RWPE1 (cell line): ENCODE results near the gene AKR1C1.
"Not testable (repeated sequence)": the region's sequence is repeated elsewhere in the genome, so short reads cannot be mapped to it uniquely, and the experiment has no call there.

ENCODE experiments used
- CTCF ChIA-PET: fragments of 350-600 bp; sonication (Branson Sonifier 250); formaldehyde crosslinking; extraction: SDS; loops from one replicate; lab custom pipeline; 2021; lab: Yijun Ruan, JAX
- POLR2A ChIA-PET: fragments of 400-600 bp; formaldehyde crosslinking; extraction: SDS; loops from one replicate; lab custom pipeline; 2020; ENCODE audit warnings: antibody characterized with exemption; ENCODE audit not compliant: low non-redundant PET; lab: Yijun Ruan, JAX
- DNase-seq: peaks from one replicate; pipeline ENCODE4 v3.0.0; 2012; ENCODE audit warnings: low spot score
- H3K27ac ChIP-seq: fragments of 450-650 bp; 2 replicates; pipeline ENCODE4 v1.5.1; 2017
- CTCF ChIP-seq: fragments of 450-650 bp; conservative IDR thresholded peaks from 2 replicates; pipeline ENCODE4 v1.5.1; 2017; ENCODE audit warnings: low read depth, mild to moderate bottlenecking

Gene AKR1C1

GRCh38 chr10:4984223-4984622 lies 21.0 kb downstream of the AKR1C1 start:
- CTCF ChIA-PET = interaction anchor here (0.6 to 4.0 kb wide), 2 partner anchors 134 to 235 kb away, joined by 5 to 15 read pairs; no protein-coding TSS in a partner anchor
- DNase-seq = no peak
- no peak overlapping the region for H3K27ac ChIP-seq
- POLR2A ChIA-PET = no interaction called here
- no peak for TF ChIP-seq CTCF

DNA sequence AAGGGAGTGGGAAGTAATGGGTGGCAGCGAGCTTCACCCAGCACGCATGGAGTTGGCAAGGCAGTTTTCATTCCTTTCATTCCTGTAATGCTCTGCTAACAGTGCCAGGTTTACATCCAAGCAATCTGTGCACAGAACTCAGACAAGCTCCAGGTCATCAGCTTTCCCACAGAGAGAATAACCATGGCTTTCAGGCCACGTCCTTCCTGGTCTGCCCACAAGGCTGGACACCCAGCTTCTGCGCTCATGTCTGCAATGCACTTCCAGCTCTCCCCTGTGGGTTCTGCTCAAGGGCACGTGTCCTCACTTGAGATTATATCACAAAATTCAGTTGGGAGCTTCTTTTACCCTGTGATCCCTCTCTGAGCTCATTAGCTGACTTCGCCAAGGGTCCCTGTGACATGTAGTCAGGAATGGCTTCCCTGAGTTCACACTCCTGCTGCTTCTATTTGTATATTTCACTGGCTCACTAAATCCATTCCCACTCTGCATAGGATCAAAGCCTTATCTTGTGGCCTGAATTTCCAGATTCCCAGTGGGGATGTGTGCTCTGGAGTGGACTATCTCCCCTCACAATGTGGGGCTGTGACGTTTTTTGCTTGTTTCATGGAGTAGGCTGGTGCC lies 21.9 kb downstream of the AKR1C1 start:
- ChIA-PET CTCF (interaction anchor here (4.0 kb wide), 1 partner anchor 135 kb away, joined by 15 read pairs; no protein-coding TSS in a partner anchor), POLR2A (no interaction called here)
- TF ChIP-seq CTCF = no peak
- no peak overlapping the region for H3K27ac ChIP-seq
- DNase-seq = no peak

GRCh38 chr10:4988000-4988641 lies 24.9 kb downstream of the AKR1C1 start:
- CTCF ChIA-PET, POLR2A ChIA-PET, H3K27ac ChIP-seq, DNase-seq: not testable (repeated sequence)

GRCh38 chr10:4990217-4990616 lies 27.0 kb downstream of the AKR1C1 start:
- CTCF ChIA-PET = no interaction called here
- DNase-seq = no peak
- H3K27ac ChIP-seq = no peak overlapping the region
- POLR2A ChIA-PET = no interaction called here
- no peak for TF ChIP-seq CTCF

DNA sequence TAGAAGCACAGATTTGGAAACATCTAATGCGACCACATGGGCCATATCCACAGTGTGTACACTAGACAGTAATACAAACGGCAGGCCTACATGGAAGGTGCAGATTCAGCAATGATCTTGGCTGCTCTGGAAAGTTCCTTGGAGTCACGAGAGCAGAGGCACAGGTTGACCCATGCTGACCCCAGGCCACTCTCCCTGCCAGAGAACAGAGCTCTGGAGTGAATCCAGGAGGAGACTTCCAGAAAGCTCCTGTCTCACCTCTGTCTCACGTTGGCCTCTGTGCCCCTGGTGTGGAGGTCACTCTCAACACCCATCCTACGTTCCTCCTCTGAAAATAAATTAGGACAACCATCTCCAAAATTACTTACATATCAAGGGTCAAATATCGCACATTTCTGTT lies 28.2 kb downstream of the AKR1C1 start:
- POLR2A ChIA-PET, CTCF ChIA-PET, DNase-seq: not testable (repeated sequence)

DNA sequence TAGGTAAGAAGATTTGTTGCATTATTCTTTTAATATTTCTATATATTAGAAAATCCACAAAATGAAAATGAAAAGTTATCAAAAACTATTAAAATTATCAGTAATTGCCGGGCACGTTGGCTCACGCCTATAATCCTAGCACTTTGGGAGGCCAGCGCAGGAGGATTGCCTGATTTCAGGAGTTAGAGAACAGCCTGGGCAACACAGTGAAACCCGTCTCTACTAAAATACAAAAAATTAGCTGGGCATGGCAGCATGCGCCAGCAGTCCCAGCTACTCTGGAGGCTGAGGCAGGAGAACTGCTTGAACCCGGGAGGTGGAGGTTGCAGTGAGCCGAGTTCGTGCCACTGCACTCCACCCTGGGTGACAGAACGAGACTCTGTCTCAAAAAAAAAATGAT lies 29.3 kb downstream of the AKR1C1 start:
- DNase-seq, CTCF ChIA-PET: not testable (repeated sequence)

More for the DNA sequence above, 28.2 kb downstream of the AKR1C1 start:
- H3K27ac ChIP-seq = not testable (repeated sequence)

DNA sequence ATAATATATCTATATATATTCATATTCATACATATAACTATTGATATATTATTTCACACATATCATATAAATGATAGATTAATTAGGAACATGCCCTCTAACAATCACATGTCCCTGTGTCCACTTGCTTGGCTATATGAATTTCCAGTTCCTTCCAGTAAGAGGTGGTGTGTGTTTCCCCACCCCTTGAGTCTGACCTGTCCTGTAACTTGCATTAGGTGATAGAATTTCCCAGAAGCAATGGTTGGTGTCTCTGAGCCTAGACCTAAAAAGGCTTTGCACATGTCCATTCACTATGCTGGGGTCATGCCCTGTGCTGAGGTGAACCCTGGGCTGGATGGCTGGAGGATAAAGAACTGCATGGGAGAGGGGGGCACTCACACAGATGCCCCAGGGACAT lies 31.0 kb downstream of the AKR1C1 start:
- POLR2A ChIA-PET, DNase-seq, CTCF ChIA-PET: not testable (repeated sequence)

More for the DNA sequence above, 29.3 kb downstream of the AKR1C1 start:
- POLR2A ChIA-PET, H3K27ac ChIP-seq: not testable (repeated sequence)

DNA sequence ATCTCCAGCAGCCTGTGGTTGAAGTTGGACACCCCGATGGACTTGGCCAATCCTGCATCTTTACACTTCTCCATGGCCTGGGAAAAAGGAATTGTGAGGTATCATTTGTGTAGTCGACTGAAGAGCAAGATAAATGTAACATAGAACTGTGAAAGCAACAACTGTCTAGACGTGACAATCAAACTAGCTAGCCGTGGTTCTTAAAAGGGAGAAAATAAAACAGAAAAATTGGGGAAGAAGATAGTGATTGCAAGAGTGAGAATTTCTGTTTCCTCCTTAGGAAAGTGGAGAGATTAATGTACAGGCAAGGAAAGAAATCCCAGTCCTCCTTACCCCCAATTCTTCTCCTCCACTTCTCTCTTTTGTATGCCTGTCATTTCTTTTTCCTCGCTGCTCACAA lies 35.5 kb downstream of the AKR1C1 start:
- POLR2A ChIA-PET = no interaction called here
- CTCF ChIA-PET = no interaction called here

More for the DNA sequence above, 31.0 kb downstream of the AKR1C1 start:
- not testable (repeated sequence) for H3K27ac ChIP-seq

More for the DNA sequence above, 35.5 kb downstream of the AKR1C1 start:
- no peak for DNase-seq
- TF ChIP-seq CTCF = no peak
- H3K27ac ChIP-seq = no peak overlapping the region
